Ecto neural progenitor cell (in vitro differentiated cells): Measurements from ENCODE around the gene UGP2.
"Not testable (repeated sequence)": the region's sequence is repeated elsewhere in the genome, so short reads cannot be mapped to it uniquely, and the experiment has no call there.

Source experiments
- DNase-seq: peaks from one replicate; pipeline ENCODE4 v3.0.0-alpha.2; 2018; ENCODE audit warnings: low spot score

Gene UGP2

GRCh38 chr2:63840081-63840784, 1.5 kb upstream of the UGP2 start:
- DNase-seq, result no peak

DNA sequence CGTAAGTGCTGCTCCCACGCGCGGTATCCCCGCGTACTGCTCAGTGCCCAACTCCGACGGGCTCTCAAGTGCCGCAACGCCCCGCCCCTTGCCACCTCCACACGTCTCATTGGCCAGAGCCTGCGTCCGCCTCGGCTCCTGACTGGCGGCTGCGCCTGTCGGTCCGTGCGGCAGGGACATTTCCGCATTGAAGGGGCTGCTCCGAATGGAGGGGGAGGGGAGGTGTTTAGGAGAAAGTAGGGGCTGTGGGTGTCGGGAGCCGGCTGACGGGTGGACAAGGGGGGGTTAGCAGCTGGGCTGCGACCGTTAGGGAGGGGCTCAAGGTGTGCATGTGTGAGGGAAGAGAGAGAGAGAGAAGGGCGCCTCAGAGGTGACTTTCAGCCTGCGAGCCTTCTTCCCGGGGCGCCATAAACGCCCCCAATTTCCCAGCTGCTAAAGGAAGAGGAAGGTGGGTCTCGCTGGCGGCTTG, 877 bp upstream of the UGP2 start:
- peak; percentile 98 for DNase-seq

DNA sequence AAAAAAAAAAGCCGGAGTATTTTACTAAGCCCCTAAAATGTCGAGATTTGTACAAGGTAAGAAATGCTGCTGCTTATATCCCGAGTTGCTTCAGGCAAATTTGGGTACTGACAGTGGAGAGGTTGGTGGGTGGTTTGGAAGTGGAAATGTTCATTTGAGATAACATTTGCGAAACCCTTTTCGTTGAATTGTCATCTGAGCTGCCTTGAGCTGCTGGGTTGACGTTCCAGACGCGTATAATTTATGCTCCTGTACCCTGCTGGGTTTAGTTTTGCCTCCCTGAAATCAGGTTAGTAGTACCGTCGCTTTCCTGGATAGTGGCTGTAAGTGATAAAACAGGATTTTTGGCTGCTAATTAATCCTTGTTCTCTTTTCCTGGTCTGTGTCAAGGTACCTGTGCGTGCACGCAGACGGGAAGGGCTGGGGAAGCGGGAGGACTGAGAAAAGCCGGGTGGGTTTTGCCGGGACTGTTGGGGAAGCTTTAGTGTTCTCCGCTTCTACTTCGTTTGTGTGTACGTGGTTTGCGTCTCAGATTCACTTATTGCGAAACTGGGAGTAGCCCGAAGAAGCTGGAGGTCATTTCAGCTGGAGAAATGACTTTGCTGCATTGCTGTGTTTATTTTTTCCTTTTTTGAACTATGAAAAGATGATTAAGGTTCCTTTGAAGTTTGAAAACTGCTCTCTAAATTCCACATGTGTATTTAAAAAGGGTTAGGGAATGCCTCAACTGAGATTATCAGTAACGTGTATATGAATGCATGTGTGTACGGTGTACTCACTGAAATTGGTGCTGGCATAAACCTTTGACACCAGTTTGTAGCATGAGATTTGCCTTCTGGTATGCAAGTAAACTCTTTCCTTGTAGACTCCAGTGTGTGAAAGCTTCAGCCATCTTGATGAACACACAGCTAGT, 709 bp downstream of the UGP2 start:
- DNase-seq, result peak; percentile 52

- DNase-seq, result no peak
These were observed 1.4 kb downstream of the UGP2 start for GRCh38 chr2:63843093-63843492.

- DNase-seq, result no peak
These were observed 2.1 kb downstream of the UGP2 start for GRCh38 chr2:63843791-63844190.

DNA sequence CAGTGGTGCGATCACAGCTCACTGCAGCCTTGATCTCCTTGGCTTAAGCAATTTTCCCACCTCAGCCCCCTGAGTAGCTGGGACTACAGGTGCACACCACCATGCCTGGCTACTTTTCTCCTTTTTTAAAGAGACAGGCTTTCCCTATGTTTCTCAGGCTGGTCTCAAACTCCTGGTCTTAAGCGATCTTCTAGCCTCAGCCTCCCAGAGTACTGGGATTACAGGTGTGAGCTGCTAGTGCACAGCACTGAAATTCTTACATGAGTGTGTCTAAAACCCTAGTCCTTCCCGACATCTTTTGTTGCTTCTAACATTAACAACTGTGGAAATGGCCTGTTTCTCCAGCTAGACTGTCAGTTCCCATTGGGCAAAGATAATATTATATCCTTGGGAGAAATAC, 2.9 kb downstream of the UGP2 start:
- DNase-seq, result no peak

GRCh38 chr2:63845866-63846265, 4.2 kb downstream of the UGP2 start:
- DNase-seq, result no peak

DNA sequence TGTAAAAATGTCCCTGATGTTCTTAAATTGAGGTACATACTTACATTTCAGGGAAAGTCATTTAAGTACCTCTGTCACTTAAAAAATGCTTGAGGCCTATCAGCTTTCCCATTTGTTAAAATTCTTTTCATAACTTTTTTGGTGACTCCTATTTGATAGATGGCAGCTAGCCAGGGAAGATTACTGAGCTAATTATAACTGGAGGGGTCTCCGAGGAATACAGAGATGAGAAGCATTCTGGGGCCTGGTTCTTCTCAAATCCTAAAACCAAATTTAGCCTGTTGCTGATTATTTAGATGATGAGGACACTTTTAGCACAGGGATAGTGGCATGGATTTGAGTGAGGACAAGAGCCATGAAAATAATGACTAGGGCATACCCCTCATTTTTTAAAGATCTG, 4.8 kb downstream of the UGP2 start:
- DNase-seq, result no peak

- not testable (repeated sequence) for DNase-seq
These were observed 5.9 kb downstream of the UGP2 start for GRCh38 chr2:63847571-63847970.

DNA sequence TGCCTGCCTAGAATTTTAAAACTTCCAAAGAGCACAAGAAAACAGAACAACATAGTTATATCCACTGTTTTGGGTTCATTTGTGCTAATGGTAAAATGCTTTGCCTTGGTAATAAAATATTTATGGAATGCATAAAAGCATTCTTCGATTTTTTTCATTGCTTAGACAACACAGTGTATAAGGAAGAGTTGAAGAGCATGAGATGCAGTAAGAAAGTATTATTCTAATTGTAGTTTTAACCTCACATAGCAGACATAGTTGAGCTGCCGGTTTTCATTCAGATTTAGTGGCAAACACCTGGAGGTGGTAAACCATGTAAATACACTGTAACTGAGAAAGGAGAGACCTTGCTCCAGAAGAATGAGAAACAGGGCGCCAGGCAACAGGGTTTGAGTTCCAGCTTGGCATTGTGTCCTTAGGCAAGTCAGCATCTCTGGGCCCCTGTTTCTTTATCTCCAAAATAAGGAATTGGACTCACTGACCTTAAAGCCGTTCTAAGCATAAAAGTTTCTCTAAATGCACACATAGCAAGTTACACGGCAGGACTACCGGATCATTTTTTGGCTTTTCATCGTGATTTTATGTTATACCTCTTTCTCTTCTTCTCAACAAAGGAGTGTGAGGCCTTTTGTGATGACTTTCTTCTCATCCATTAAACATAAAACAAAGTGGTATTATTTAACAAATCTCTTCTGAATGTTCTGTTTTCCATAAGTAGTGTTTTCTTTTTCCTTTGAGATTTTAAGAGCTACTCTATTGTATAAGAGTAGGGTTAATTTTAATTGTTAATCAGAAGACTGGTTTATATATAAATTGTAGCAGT, 7.9 kb downstream of the UGP2 start:
- no peak for DNase-seq

- no peak for DNase-seq
These were observed 8.5 kb downstream of the UGP2 start for GRCh38 chr2:63850204-63850571.

GRCh38 chr2:63850649-63851048, 9.0 kb downstream of the UGP2 start:
- DNase-seq, result no peak

GRCh38 chr2:63851691-63852311, 10.1 kb downstream of the UGP2 start:
- DNase-seq, result no peak

DNA sequence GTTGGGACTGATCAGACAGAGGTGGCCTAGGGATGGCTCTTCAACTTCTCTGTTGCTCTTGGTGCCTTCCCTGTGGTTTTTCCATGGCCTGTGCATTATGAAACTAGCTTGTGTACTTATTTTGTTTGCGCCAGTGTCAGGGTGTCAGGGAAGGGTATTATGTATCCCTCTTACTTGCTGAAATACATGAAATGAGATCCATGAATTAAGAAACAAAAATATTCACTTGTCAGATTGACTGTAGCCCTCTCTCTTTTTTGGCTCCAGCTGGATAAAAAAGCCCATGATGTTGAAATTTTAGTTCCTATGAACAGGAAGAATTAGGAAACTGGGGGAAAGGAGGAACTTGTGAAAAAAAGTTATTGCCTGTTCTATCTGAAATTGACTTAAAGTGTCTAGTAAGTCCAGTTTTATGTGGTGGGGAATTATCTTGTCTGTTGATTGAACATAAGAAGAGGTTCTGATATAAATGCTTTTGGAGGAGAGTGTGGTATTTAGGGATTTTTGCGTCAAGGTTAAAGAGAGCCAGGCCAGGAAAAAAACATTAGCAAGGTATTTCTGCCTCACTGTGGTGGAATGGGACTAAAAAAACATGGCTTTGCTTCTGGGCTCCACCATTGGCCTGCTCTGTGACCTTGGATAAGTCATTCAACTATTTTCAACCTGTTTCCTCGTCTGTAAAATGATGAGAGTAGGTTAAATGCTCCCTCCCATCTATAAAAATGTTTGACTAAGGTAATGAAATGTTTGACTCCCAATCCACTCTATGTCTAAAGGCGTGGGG, 12.0 kb downstream of the UGP2 start:
- no peak for DNase-seq

GRCh38 chr2:63855418-63856302, 14.0 kb downstream of the UGP2 start:
- DNase-seq, result no peak

GRCh38 chr2:63856303-63856603, 14.6 kb downstream of the UGP2 start:
- DNase-seq, result no peak

GRCh38 chr2:63858291-63858690, 16.6 kb downstream of the UGP2 start:
- DNase-seq, result no peak

DNA sequence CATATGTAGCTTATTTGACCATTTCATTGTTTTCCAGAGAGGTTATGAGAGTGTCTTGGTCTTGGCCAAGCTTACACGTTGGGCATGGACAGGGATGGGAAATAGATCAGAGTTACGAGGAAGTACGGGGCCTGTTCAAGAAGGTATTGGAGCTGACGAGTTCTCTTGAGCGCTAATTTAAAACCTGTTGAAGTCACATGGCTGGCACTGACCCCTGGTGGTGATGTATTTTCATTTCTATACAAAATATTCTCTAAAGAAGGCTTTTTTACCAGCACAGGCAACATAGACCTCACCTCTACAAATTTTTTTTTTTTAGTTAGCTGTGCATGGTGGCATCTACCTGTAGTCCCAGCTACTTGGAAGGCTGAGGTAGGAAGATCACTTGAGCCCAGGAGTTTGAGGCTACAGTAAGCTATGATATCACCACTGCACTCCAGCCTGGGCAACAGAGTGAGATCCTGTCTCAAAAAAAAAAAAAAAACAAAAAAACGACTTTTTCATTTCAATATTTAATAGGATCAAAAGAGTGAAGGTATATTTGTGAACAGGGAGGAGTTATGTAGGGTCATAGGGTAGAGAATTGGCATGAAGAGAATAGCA, 19.6 kb downstream of the UGP2 start:
- DNase-seq, result no peak

GRCh38 chr2:63862806-63863205, 21.1 kb downstream of the UGP2 start:
- no peak for DNase-seq

DNA sequence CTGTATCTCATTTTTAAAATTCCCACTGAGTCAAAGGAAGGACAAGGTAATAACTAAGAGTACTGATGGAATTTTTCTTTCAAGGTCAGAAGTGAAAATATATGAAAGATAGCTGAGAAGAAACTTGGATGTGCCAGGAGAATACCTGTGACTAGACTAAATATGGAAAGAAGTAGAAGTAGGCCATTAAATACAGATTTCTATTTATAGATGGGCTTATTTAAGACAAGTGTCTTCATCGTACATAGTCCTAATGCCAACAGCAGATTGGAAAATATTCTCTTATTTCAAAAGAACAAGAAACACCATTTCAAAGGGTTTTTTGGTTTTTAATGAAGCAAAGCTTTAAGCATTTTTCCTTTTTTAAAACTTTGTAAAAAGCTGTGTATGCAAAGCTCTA, 22.0 kb downstream of the UGP2 start:
- no peak for DNase-seq
